ENCODE results near the gene PPP2R2B.

The PPP2R2B gene

GRCh38 chr5:146690880-146691355 is 187.6 kb downstream of the PPP2R2B start:
- no peak for DNase-seq

DNA sequence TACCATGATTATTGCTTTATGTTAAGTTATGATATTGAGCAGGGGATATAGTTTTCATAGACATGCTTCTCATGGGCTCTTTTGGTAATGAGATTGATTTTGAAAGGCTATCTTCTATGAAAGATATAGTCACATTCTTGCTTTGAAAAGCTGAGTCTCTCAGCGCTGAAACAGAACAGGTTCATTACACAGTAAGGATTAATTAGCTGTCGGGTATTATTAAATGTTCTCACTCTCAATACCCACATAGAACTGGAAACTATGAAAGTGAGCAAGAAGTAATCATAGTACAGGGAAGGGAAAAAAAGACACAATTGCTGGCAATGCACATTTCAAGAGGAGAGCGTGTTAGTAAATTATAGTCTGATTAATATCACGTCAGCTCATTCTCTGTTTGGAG is 190.9 kb downstream of the PPP2R2B start:
- no peak for DNase-seq

- DNase-seq = no peak
Observed at GRCh38 chr5:146683861-146684260, 194.7 kb downstream of the PPP2R2B start.

DNA sequence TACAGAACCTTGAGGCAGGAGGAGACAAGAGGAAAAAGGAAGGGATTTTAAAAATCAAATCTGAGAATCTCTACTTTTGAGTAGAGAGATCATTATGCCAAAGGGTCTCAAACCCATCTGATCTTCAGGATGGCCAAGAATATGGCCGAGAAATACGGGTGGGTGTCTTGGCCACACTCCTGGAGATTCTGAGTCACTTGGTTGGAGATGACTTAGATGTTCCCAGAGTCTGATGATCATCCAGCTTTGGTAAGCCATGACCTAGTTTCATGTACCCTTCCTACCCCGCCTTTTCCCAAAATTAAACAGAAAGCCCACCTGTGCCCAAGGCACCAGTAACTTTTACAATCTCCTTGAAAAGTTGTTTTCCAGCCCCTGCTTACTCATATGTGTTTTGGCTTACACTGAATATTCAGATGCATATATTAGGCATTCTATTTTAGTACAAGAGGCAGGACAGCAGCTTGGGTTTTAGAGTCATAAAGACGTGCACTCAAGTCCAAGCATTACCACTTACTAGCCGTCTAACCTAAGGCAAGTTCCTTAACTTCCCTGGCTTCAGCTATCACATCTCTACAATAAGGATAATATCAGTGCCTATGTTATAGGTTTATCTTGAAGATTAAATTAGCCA is 195.5 kb downstream of the PPP2R2B start:
- no peak for DNase-seq

DNA sequence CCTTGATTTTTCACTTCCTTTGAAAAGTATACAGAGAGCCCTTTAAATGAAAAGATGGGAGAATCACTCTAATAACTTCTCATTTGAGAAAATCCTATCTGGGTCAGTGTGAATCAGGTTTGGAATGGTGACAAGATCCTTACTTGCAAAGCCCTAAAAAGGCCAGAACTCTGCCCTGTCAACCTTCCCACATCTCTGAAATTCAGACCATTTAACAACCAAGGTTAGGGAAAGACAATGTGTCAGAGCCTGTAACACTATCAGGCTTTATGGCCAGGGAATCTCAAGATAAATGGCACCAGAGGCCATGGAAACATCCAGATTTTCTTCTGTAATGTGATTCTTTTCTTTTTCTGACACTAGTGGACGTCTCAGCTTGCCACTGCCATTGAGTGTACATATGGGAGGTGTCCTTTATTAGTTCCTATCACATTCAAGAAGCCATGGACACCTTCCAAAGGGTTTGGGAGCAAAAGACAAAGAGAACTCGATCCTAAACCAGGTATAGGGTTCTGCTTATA is 196.9 kb downstream of the PPP2R2B start:
- DNase-seq = no peak

GRCh38 chr5:146680846-146681584 is 197.5 kb downstream of the PPP2R2B start:
- no peak for DNase-seq

DNA sequence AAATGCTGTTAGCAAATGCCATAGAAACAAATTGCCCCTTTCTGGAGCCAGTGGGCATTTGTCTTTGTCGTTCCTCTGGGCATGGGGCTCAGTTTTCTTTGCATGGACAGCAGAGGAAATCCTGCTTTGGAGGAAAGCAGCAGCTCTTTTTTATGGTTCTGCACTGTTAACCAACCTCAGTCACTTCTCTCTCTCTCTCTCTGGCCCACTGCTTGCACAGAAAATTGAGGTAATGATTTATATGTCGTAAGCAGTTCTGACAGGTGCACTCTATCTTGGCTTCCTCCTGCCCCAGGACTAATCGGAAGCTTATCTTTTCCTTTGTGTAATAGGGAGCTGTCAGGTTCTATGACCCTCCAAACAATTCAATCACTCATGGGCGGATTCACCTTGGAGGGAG is 202.9 kb downstream of the PPP2R2B start:
- DNase-seq = no peak

GRCh38 chr5:146672866-146673265 is 205.7 kb downstream of the PPP2R2B start:
- DNase-seq = no peak

DNA sequence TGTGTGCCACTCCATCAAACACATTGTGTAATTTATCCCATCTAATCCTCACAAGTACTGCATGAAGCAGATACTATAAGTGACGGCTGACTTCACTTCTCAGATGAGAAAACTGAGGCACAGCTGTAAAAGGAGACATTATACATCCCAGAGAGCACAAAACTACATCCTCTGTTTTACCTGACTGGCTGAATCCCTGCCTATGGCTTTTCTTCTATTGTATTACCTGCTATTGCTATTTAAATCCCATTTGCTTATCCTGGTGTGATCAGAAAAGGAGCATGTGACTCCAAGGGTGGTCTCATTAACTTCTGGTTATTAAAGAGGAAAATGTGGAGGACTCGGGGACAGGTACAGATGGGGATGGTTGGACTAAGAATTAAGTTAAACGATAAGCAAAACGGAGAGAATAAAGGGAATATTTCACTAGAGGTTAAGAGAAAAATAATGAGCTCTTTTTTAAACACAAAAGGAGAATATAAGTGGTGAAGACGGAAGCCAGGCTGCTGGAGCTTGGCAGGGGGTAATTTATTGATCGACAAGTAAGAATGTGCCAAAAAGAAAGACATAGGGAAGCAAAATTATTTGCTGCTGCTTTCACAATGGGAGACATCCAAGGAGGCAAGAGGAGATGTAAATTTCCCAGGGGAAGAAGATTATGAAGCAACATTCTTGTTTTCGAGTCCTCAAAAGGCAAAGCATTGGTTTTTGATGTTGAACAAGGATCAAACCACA is 206.8 kb downstream of the PPP2R2B start:
- DNase-seq = no peak

GRCh38 chr5:146669656-146670055 is 208.9 kb downstream of the PPP2R2B start:
- no peak for DNase-seq

DNA sequence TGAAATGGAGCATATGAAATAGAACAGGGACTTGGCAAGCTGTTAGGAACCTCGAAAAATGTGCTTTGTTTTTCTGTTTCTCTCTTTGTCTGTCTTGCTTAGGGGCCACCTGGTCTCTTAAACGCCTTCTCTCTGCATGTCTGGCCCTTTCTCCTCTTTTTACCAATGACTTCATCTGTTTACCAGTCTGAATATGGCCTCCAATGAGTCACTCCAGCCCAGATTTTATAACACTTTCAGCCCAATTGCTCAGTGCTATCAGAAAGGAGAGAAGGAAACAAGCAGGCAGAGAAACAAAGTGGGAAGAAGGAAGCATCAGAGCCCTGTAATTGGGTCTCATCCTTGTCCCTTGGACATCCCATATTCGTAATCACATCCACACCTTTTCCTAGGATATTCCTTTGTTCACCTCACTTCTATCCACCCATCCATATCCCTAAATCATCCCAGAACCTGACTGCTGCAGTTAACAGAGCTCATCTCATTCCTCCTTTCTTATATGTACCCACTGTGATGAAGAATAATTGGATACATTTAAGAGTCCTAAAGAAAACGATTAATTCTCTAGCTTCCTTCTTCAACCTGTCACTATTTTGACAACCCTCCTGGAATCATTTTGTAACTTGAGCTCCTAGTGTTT is 210.8 kb downstream of the PPP2R2B start:
- DNase-seq = no peak

GRCh38 chr5:146662229-146662628 is 216.3 kb downstream of the PPP2R2B start:
- peak; percentile 45 for DNase-seq

- DNase-seq = no peak
Observed at GRCh38 chr5:146660376-146660960, 218.1 kb downstream of the PPP2R2B start.

- DNase-seq = no peak
Observed at GRCh38 chr5:146659961-146660360, 218.6 kb downstream of the PPP2R2B start.

DNA sequence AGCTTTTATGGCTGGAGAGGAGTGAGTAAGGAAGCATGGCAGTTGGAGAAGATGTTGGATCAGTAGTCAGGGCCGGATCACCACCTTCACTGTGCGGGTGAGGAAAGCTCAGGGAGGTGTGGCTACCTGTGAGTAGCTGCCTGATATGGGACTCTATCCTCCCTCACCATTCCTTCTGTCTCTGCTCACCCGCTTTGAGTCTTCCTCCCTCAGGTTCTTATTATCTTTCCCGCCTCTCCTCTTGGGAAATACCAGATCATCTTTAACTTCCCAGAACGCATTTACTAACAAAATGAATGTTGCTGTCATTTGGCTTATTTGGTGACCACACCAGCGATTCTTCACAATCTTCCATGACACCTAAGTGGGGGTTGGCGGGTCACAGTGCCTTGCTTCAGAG is 221.9 kb downstream of the PPP2R2B start:
- no peak for DNase-seq

GRCh38 chr5:146653560-146653959 is 225.0 kb downstream of the PPP2R2B start:
- no peak for DNase-seq

DNA sequence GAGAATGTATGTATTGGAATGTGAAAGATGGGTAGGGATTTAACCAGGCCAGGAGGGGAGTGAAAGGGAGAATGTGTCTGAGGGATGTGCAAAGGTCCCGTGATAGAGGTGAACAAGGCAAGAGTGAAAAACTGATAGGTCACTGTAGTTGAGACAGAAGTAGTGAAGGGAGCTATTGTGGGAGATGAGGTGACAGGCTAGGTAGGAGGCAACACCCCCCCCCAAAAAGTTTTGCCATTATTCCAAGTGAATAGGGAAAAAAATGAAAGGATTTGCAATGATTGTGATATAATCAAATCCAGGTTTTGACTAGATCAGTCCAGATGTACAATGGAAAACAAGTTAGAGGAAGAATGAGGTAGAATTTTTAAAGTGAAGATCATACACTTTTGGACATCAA is 226.0 kb downstream of the PPP2R2B start:
- no peak for DNase-seq

GRCh38 chr5:146647656-146648199 is 230.8 kb downstream of the PPP2R2B start:
- DNase-seq = no peak

- no peak for DNase-seq
Observed at GRCh38 chr5:146646441-146646840, 232.1 kb downstream of the PPP2R2B start.

GRCh38 chr5:146645342-146645741 is 233.2 kb downstream of the PPP2R2B start:
- no peak for DNase-seq

- no peak for DNase-seq
Observed at GRCh38 chr5:146644831-146645230, 233.7 kb downstream of the PPP2R2B start.

- DNase-seq = no peak
Observed at GRCh38 chr5:146643776-146644175, 234.8 kb downstream of the PPP2R2B start.

Measured in inflammatory macrophage treated with lipopolysaccharide for 4 hours (primary cell).